Spleen (tissue), 7 donors: ENCODE results near the gene CEND1.

Experiments
- CTCF ChIP-seq, 11 experiments: fragments of 200-600 bp in 7 of 11; fragments of 450-650 bp in 4 of 11; sonication (generic) in 4 of 11; IDR thresholded peaks in 8 of 11; conservative IDR thresholded peaks in 3 of 11; 1 replicate in 7 of 11; 2 replicates in 4 of 11; pipeline versions ENCODE4 v1.4.0 to v1.8.0; 2016 to 2021; ENCODE audit warnings: antibody characterized with exemption in 11 of 11, inconsistent platforms in 4 of 11, mild to moderate bottlenecking in 1 of 11
- POLR2A ChIP-seq, 3 donors: fragments of 450-650 bp; IDR thresholded peaks; one replicate each; pipeline ENCODE4 v1.5.1; 2017; ENCODE audit warnings: antibody characterized with exemption in 3 of 3, mild to moderate bottlenecking in 1 of 3
- POLR2AphosphoS5 ChIP-seq, 3 donors: sonication (generic); formaldehyde crosslinking; IDR thresholded peaks; one replicate each; pipeline ENCODE4 v1.5.1; 2017; ENCODE audit warnings: antibody characterized with exemption in 3 of 3
- donor health status: DM: no; HTN: no; CAD: no; lungs with moderate emphysema.
- donor health status: DM: no; HTN: no; CAD: no.
- donor health status: DM: no; HTN: no; CAD: no.

GRCh38 chr11:811446-812245 is 21.8 kb upstream of the CEND1 start:
- no peak for TF ChIP-seq CTCF (IDR thresholded peaks at IDR 0.05 in 8 of 11, conservative IDR thresholded peaks at IDR 0.05 in 3 of 11)
- TF ChIP-seq POLR2A (IDR thresholded peaks at IDR 0.05) = no peak
- TF ChIP-seq POLR2AphosphoS5 (IDR thresholded peaks at IDR 0.05) = no peak
